Memory B cell (primary cell): ENCODE results near the gene TYK2.

Experiments
- ATAC-seq: fragments of 150-1000 bp; cut with Tn5 transposase; 2 replicates; pipeline ENCODE4 v1.10.0; 2021; ENCODE audit warnings: low read depth, mild to moderate bottlenecking, moderate library complexity
- DNase-seq, 2 donors: peaks; one replicate each; pipeline ENCODE4 v3.0.0; 2022; ENCODE audit warnings: low spot score in 2 of 2
- H3K27ac Mint-ChIP-seq: one replicate; pipeline ENCODE4 v1.8.0; 2022; ENCODE audit warnings: mild to moderate bottlenecking, moderate library complexity, mixed read lengths
- H3K27me3 Mint-ChIP-seq: one replicate; pipeline ENCODE4 v1.8.0; 2022; ENCODE audit warnings: mixed read lengths
- H3K36me3 Mint-ChIP-seq: one replicate; pipeline ENCODE4 v1.8.0; 2022; ENCODE audit warnings: mild to moderate bottlenecking, mixed read lengths
- H3K4me1 Mint-ChIP-seq: one replicate; pipeline ENCODE4 v1.8.0; 2022; ENCODE audit warnings: mixed read lengths
- H3K4me3 Mint-ChIP-seq: one replicate; pipeline ENCODE4 v1.8.0; 2022; ENCODE audit warnings: mild to moderate bottlenecking, moderate library complexity, mixed read lengths
- H3K9me3 Mint-ChIP-seq: one replicate; pipeline ENCODE4 v1.8.0; 2022; ENCODE audit warnings: mixed read lengths

TYK2 gene

GRCh38 chr19:10329555-10329954 is 50.8 kb downstream of the TYK2 start:
- no peak for DNase-seq
- Mint-ChIP-seq H3K36me3 (peaks cover 5% of the 10 kb centered on the region), H3K27me3 (no peaks in the 10 kb centered on the region), H3K4me1 (peaks cover 7% of the 10 kb centered on the region), H3K27ac (no peak overlapping the region), H3K9me3 (no peaks in the 10 kb centered on the region), H3K4me3 (no peak overlapping the region)
- no peak for ATAC-seq

GRCh38 chr19:10328558-10329429 is 51.6 kb downstream of the TYK2 start:
- no peak overlapping the region for H3K27ac Mint-ChIP-seq
- peaks cover 5% of the 10 kb centered on the region for H3K36me3 Mint-ChIP-seq
- peaks cover 7% of the 10 kb centered on the region for H3K4me1 Mint-ChIP-seq
- no peaks in the 10 kb centered on the region for H3K27me3 Mint-ChIP-seq
- DNase-seq (no peak), ATAC-seq (no peak)
- H3K9me3 Mint-ChIP-seq: no peaks in the 10 kb centered on the region
- no peak overlapping the region for H3K4me3 Mint-ChIP-seq

GRCh38 chr19:10327793-10328192 is 52.6 kb downstream of the TYK2 start:
- ATAC-seq: no peak
- Mint-ChIP-seq H3K4me3 (no peak overlapping the region), H3K27ac (no peak overlapping the region), H3K9me3 (no peaks in the 10 kb centered on the region), H3K36me3 (peaks cover 5% of the 10 kb centered on the region), H3K27me3 (no peaks in the 10 kb centered on the region), H3K4me1 (peaks cover 2% of the 10 kb centered on the region)
- DNase-seq: no peak

- peaks cover 3% of the 10 kb centered on the region for H3K4me1 Mint-ChIP-seq
- H3K4me3 Mint-ChIP-seq: no peak overlapping the region
- H3K27ac Mint-ChIP-seq: no peak overlapping the region
- no peak for ATAC-seq
- no peaks in the 10 kb centered on the region for H3K9me3 Mint-ChIP-seq
- H3K36me3 Mint-ChIP-seq: peaks cover 10% of the 10 kb centered on the region
- H3K27me3 Mint-ChIP-seq: no peaks in the 10 kb centered on the region
- no peak for DNase-seq
Observed at GRCh38 chr19:10325732-10326131, 54.6 kb downstream of the TYK2 start.

- ATAC-seq (no peak), DNase-seq (no peak)
- H3K9me3 Mint-ChIP-seq: no peaks in the 10 kb centered on the region
- H3K4me3 Mint-ChIP-seq: no peak overlapping the region
- peaks cover 3% of the 10 kb centered on the region for H3K4me1 Mint-ChIP-seq
- no peak overlapping the region for H3K27ac Mint-ChIP-seq
- H3K27me3 Mint-ChIP-seq: no peaks in the 10 kb centered on the region
- peaks cover 9% of the 10 kb centered on the region for H3K36me3 Mint-ChIP-seq
Observed at GRCh38 chr19:10321874-10322835, 58.2 kb downstream of the TYK2 start.

- no peak overlapping the region for H3K4me3 Mint-ChIP-seq
- peaks cover 3% of the 10 kb centered on the region for H3K4me1 Mint-ChIP-seq
- H3K27ac Mint-ChIP-seq: no peak overlapping the region
- ATAC-seq (no peak), DNase-seq (no peak)
- H3K9me3 Mint-ChIP-seq: no peaks in the 10 kb centered on the region
- H3K27me3 Mint-ChIP-seq: no peaks in the 10 kb centered on the region
- H3K36me3 Mint-ChIP-seq: peaks cover 9% of the 10 kb centered on the region
Observed at GRCh38 chr19:10321417-10321797, 59.0 kb downstream of the TYK2 start.

GRCh38 chr19:10320602-10321416 is 59.6 kb downstream of the TYK2 start:
- DNase-seq (no peak), ATAC-seq (no peak)
- Mint-ChIP-seq H3K36me3 (peaks cover 10% of the 10 kb centered on the region), H3K4me3 (no peak overlapping the region), H3K9me3 (no peaks in the 10 kb centered on the region), H3K27ac (no peak overlapping the region), H3K27me3 (no peaks in the 10 kb centered on the region), H3K4me1 (peaks cover 9% of the 10 kb centered on the region)

- no peak overlapping the region for H3K4me3 Mint-ChIP-seq
- no peak for DNase-seq
- peaks cover 10% of the 10 kb centered on the region for H3K36me3 Mint-ChIP-seq
- no peak for ATAC-seq
- H3K27ac Mint-ChIP-seq: no peak overlapping the region
- H3K4me1 Mint-ChIP-seq: peaks cover 20% of the 10 kb centered on the region
- H3K27me3 Mint-ChIP-seq: no peaks in the 10 kb centered on the region
- no peaks in the 10 kb centered on the region for H3K9me3 Mint-ChIP-seq
Observed at GRCh38 chr19:10318807-10319682, 61.3 kb downstream of the TYK2 start.

GRCh38 chr19:10317857-10318462 is 62.4 kb downstream of the TYK2 start:
- H3K4me1 Mint-ChIP-seq: peaks cover 20% of the 10 kb centered on the region
- no peak overlapping the region for H3K27ac Mint-ChIP-seq
- H3K27me3 Mint-ChIP-seq: no peaks in the 10 kb centered on the region
- DNase-seq (no peak), ATAC-seq (no peak)
- no peaks in the 10 kb centered on the region for H3K9me3 Mint-ChIP-seq
- peaks cover 14% of the 10 kb centered on the region for H3K36me3 Mint-ChIP-seq
- no peak overlapping the region for H3K4me3 Mint-ChIP-seq

- H3K4me3 Mint-ChIP-seq: no peak overlapping the region
- H3K4me1 Mint-ChIP-seq: peaks cover 20% of the 10 kb centered on the region
- DNase-seq (no peak), ATAC-seq (no peak)
- no peaks in the 10 kb centered on the region for H3K27me3 Mint-ChIP-seq
- H3K27ac Mint-ChIP-seq: no peak overlapping the region
- H3K9me3 Mint-ChIP-seq: no peaks in the 10 kb centered on the region
- peaks cover 15% of the 10 kb centered on the region for H3K36me3 Mint-ChIP-seq
Observed at GRCh38 chr19:10317045-10317856, 63.1 kb downstream of the TYK2 start.

- Mint-ChIP-seq H3K27me3 (no peaks in the 10 kb centered on the region), H3K36me3 (peaks cover 12% of the 10 kb centered on the region), H3K9me3 (no peaks in the 10 kb centered on the region), H3K4me1 (peaks cover 16% of the 10 kb centered on the region), H3K4me3 (peak overlapping the region; percentile 76), H3K27ac (peak overlapping the region; percentile 78)
- no peak for ATAC-seq
- no peak for DNase-seq
Observed at GRCh38 chr19:10316229-10317044, 63.9 kb downstream of the TYK2 start.
